Activated CD8-positive, alpha-beta memory T cell treated with anti-CD3 and anti-CD28 coated beads for 1 hour (primary cell): ENCODE results near the gene DNASE2B.

Experiments used
- DNase-seq, 2 donors: peaks; one replicate each; pipeline ENCODE4 v3.0.0-alpha.2; 2020; ENCODE audit warnings: low read depth in 1 of 2; ENCODE audit errors: extremely low read depth in 1 of 2

DNASE2B gene, protein sequence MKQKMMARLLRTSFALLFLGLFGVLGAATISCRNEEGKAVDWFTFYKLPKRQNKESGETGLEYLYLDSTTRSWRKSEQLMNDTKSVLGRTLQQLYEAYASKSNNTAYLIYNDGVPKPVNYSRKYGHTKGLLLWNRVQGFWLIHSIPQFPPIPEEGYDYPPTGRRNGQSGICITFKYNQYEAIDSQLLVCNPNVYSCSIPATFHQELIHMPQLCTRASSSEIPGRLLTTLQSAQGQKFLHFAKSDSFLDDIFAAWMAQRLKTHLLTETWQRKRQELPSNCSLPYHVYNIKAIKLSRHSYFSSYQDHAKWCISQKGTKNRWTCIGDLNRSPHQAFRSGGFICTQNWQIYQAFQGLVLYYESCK

DNA sequence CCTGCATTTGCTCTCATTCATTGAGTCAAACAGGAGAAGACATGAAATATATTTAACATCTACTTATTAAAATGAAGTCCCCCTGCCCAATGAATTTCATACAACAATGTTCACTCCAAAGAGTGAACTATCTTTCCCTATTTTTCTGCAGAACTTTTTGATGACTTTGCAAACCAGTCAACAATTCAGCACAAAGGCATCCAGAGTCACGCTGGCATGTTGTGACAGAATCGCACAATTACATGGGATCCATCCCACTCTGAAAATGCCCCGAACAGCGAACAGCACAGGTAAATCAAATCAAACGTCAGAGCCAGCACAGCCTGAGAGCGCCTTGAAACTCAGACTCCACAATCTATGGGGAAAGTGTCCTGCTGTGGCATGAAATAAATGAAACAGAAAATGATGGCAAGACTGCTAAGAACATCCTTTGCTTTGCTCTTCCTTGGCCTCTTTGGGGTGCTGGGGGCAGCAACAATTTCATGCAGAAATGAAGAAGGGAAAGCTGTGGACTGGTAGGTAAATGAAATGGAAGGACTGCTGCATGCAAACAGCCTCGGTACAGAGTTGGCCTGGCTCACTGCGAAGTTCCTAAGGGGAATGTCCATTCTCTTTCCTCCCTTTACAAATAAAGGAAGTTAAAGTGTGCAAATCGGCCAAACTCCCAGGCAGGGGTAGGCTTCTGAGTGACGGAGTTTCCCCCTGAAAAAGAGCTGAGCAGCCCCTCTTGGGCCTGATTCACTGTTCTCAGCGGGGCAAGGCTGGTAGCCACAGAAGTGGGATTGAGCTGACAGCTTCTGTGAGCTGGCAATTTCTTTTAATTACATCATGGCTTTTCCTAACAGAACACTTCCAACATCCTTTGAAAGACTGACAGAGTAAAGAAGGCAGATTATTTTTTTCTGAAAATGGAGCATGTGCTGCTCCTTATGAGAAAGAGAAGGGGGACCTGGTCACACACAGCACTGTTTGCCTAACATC, at the start of gene DNASE2B:
Gene DNASE2B (plus strand): TSS at position 310 of the 981 bp plus-strand sequence. CDS start 81 bp downstream, at position 391.
- DNase-seq = no peak

DNA sequence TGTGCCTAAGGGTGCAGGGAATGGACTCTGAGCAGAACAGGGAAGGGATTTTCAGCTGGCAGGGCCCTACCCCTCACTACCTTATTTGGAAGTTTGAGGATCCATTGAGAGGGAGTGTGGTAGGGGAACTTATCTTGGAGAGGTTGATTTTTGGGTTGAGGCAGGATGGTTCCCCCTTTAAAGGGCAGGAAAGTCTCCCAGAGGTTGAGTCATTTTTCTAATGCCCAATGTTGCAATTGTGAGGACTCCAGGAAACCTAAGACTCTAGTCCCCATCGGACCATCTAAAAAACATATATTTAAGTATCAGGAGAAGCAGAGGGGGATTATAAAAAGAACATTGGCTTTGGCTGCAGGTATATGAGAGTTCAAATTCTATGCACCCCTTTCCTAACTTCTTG, 49.5 kb upstream of the DNASE2B start:
- DNase-seq = no peak

DNA sequence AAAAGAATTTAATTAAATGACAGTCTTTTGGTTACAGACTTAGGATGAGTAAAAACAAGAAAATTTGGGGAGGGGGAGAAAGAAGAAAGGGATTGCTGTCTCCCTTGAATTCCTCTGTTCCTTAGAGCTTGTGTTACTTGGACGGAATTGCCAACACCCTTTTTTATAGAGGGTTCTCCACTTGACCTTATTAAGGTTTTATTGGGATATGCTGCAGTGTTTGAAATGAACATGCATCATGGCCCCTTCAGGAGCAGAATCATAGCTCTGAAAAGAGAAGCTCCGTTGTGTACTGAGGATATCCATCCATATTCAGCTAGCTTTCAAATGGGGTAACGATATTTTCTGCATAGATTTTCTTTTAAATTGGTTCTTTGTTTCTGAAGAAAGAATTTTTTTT, 48.2 kb upstream of the DNASE2B start:
- DNase-seq = no peak

DNA sequence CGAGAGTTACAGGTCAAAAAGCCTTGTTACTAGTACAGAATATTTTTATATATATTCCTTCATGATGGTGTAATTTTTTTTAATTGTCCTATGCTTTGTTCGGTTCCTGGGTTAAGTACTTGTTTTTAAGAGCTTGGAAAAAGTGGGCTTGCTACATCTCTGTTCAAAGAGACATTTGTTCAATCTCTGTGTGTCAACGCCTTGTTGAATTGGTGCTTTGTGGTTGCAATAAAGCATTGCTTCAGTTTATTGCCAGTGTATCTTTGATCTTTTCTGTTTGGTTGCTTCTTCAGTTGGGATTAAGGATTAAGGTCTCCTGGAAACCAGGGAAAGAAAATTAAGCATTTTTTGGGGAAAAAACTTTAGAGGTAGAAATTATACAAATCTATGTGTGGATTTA, 47.7 kb upstream of the DNASE2B start:
- DNase-seq = no peak

DNA sequence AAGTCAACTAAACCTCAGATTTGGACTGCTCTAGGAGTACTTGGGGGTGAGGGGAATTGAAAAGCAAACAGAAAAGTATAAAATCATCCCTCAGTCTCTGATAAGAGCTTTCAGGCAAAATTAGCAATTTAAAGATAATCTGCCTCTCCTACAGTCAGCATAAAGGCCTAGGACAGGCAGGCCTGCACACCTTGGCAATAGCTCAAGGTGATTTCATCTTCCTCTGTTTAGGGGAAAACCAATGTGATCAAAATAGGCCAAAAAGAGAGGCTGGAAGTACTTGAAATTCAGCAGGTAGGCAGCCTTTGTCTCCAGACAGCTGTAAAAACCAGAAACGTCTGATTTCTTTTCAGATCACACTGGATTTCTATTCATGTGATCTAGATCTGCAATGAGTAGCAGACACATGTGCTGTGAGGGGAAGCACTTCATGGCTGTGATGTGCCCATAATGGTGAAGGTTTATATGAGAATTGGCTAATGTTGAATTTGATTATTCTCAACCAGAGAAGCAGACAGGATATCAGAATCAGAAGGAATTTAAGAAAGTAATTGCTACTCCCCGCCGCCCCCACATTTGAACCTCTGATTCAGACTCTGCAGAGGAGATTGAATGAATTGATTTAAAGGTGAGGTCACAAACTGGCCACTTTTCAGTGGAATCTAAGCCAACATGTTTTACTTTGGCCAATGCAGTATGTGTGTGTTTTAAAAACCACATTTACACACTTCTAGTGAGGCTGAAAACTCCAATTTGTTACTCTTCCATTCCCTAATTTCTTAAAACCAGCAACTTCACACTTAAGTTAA, 45.8 kb upstream of the DNASE2B start:
- no peak for DNase-seq

DNA sequence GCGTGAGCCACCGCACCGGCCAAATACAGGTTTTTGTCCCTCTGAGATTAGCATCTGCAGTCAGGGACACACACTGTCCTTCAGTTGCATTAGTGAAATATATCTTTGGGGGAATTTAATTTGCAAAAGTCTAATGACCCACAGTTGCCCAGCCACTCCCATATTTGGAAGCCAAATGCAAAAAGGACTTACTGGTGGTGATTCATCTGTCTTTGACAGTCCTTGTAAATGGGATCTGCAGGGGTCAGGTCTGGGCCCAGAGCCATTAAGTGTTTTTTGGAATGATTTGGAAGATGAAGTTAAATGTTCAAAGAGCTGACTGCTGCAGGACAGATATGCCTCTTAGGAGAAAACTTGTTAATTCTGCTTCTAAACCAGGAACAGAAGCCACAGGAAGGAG, 44.6 kb upstream of the DNASE2B start:
- DNase-seq = no peak

DNA sequence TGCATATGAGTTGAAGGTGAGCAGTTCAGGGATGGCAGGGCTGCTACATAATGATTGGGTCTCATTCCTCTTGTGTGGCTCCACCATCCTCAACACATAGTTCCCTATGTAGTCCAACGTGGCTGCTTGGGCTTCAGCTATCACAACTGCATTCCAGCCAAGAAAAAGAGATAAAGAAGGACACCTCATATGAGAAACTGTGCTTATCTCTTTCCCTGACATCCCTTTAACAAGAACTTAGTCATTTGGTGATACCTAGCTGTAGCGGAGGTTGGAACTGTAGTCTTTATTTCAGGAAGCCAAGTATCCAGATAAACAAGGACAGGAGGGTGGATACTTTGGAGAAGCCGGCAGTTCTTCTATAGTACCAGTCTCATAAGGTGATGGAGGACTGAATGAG, 42.7 kb upstream of the DNASE2B start:
- DNase-seq = no peak

DNA sequence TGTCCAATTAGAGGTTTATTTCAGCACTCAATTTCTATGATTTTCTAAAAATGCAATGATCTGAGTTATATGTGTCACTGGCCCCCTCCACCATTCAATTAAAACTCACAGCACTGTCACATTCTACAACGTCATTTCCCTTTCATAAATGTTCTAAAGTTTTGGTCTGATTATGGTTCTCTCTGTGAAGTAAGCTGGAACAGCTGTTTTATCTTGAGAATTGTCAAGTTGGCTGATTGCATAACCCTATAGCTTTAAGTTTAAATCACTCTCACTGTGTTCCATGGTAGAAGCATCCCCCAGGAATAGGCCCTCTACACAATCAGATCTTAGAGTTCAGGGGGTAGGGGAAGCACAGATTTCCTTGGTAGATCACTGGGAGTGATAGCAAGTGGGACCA, 41.4 kb upstream of the DNASE2B start:
- no peak for DNase-seq

DNA sequence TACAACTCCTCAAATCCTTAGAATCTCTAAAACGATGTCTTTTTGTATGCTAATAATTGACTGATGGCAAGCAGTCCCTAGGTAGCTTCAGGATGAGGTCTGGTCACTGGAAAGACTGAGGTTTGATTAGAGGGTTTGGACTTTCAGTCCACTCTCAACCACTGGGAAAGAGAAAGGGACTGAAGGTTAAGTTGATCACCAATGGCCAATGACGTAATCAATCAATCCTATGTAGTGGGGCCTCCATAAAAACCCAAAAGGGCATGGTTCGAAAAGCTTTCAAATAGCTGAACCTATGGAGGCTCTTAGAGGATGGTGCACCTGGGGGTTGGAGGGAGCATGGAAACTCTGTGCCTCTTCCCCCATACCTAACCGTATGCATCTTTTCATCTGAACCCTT, 39.6 kb upstream of the DNASE2B start:
- no peak for DNase-seq

DNA sequence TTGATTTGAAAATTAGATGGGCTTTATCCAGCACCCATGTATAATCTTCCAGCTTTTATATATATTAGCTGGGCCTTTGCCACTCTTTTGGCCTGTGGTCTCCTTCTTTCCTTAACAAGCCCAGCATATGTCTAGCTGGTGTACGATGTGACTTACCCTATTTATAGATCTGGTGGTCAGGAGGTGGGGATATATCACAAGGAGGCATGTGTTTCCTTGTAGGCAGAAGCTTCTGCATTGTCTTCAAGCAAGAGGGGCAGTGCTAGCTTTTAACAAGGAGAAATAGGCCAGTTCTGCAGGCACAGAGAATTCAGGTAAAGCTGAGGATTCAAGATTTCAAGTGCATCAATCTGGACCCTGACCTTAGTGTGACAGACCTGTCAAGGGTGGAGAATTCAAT, 38.0 kb upstream of the DNASE2B start:
- no peak for DNase-seq

DNA sequence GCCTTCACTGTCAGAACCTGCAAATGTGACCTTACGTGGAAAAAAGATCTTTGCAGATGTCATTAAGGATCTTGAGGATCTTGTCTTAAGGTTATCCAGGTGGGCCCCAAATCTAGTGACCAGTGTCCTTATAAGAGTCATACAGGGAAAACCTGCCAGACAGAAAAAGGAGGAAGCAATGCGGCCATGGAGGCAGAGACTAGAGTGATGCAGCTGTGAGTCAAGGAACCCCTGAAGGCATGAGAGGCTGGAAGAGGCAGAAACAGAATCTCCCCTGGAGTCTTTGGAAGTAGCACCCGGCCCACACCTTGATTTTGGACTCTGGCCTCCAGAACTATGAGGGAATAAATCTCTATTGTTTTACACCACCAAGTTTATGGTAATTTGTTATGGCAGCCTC, 36.5 kb upstream of the DNASE2B start:
- no peak for DNase-seq

DNA sequence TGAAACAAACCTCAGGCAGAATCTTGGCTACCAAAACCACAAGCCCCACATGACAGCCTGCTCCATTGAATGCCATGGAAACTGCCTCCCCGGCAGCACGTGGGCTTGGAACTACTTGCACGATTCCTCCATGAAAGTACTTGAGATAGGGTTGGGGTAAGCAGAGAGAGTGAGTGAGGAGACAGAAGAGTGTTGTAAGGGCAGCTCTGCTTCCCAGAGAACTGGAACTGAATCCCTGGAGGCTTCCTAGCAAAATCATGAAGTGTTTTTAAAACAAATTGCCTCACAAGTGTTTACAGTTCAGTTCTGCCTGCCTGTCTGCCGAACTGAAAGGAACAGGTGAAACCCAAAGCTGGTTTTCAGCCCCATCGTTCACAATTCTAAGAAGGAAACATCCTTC, 35.3 kb upstream of the DNASE2B start:
- DNase-seq = no peak

DNA sequence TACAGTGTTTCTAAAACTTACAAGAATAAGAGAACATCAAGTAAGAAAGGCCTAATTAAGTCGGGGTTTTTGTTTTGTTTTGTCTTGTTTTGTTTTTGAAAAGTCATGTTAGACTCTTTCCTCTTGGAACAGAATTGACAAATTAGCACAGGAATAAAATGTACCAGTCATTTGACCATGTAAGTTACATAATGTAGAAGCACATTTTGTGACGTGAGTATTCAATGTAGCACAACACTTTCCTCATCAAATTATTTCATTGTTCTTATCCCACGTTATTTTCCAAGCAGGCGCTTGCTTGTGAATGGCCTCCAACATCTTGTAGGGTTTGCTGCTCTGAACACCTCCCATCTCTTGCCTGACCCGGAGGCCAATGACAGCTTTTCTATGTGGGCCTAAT, 34.7 kb upstream of the DNASE2B start:
- no peak for DNase-seq

DNA sequence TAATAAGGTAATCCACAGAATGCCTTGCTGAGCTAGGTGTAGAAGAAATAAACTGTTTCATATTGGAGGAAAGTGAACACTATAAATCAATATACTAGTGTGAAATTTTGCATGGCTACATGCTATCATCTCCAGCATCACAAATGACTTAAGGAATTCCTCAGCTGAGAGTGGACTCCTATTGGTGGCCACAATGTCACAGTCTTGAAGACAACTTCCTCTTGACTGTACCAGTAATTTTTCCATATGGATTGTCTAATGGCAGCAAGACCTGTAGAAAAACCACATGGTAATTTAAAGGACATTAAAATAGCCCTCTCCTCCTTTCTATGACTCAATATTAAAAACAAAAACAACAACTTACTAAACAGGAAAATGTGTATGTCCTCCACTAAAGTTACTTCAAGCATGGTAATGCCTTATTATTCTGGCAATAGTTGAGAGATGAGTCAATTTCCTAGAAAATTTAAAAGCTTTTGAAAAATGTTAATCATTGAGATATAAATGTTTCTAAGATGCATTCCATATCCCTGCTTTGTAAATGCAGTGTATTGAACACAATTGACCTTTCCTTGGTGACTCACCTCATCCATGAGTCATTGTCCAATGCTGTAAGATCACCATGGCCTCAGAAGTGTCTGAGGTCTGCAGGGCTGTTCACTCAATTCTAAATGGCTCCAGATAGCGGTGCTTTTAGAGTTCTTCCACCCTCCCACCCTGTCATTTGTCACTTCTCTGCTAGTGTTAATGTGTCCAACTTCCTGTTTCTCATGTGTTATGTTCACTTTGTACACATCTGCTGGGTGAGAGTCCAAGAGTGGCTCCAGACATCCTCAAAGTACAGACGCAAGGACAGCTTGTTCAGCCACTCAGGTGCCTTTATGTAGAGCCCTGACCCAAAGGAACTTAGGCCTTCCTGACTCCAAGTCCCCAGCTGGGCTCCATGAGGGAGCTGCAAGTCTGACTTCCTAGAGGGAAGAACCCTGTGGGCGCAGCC, 32.8 kb upstream of the DNASE2B start:
- no peak for DNase-seq

DNA sequence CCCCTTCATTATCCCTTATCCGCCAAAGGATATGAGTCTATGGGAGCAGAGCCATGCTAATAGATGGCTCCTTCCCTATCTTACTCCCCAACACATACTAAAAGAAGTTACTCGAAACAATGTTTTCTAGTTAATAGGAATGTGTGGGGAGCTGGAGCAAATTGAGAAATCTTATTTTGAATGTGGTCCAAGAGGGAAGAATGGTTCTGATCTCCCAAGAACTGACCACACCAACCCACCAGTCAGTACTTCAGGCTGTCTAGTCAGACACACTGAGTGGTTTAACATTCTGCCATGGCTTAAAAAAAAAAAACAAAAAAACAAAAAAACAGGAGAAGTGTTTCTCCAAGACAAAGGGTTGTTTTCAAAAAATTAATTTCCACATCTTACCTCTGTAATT, 31.5 kb upstream of the DNASE2B start:
- no peak for DNase-seq

DNA sequence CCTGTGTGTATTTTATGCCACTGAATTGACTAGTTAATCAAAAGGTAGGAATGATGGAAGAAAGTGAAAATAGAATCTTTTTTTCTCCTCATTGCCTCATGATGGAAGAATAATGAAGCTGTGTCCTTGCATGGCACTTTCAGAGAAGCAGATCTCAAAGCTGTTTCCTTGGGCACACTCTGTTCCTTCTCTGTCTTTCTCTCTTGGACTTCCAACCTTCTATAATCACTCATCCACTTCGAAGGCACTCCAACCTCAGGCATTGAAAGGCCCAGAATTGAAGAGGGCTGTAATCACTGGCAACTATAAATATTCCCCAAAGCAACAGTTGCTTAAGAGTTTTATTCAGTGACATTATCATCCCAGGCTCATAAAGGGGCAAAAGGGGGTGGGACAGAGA, 31.1 kb upstream of the DNASE2B start:
- no peak for DNase-seq

DNA sequence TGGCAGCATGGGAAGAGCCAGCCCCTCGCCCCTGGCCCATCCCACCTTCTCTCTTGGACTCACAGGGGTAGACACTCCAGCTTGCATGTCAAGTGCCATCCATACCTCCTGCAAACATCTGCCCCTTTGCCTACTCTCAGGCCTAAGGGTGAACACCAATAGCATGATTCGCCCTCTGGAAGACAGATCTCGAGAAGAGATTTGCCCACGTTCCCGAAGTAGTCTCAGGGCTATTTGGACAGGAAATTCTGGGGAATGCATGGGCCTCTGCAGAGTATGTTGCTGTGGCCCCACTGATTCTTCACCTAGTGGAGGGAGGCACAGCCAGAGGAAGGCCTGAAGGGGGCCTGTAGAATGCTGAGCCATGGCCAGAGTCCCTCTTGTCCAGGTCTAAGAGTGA, 29.8 kb upstream of the DNASE2B start:
- no peak for DNase-seq

DNA sequence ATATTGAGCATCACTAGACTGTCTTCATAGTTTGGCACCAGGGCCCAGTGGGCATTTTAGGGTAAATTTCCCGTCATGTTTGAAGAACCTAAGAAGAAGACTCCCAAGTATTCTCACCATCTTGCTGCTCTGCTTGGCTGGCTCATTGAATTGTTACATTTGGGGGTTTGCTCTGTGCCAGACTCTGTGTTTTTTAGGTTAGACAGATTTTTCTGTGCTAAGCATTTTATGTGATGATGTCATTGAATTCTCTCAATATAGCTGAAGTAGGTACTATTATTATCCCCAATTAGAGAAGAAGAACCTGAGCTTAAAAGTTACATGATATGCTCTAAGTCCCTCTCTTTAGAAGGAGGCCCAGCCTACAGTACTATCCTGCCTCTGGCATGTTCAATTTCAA, 28.0 kb upstream of the DNASE2B start:
- no peak for DNase-seq

DNA sequence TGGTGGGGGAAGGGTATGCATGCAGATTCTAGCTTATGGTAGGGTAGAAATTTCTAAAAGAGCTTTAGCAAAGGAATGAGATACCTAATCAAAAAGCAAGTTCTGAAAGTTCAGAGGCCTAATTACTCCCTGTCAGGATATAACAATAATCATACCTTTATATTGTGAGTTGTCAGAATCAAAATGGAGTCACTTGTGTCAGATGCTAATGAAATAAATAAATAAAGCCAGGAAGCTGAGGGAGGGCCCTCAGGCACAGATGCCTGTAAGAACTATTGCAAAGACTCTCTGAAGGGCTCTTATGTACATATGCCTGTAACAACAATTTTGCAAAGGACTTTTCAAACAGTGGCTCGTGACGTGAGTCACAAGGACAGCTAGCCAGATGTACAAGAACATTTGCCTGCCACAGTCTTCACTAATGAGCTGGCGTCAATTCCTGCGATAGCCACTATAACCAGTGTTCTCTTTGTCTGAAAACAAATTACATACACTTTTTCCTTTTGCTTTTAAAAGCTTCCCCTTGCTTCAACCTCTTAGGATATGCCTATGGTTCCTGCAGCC, 27.4 kb upstream of the DNASE2B start:
- no peak for DNase-seq
